ENCODE results near the gene INTS6L. TPM values are rescaled to one million over a fixed set of nuclear protein-coding genes. Genes with fewer than 3 reads are reported as not detected.

INTS6L gene, protein sequence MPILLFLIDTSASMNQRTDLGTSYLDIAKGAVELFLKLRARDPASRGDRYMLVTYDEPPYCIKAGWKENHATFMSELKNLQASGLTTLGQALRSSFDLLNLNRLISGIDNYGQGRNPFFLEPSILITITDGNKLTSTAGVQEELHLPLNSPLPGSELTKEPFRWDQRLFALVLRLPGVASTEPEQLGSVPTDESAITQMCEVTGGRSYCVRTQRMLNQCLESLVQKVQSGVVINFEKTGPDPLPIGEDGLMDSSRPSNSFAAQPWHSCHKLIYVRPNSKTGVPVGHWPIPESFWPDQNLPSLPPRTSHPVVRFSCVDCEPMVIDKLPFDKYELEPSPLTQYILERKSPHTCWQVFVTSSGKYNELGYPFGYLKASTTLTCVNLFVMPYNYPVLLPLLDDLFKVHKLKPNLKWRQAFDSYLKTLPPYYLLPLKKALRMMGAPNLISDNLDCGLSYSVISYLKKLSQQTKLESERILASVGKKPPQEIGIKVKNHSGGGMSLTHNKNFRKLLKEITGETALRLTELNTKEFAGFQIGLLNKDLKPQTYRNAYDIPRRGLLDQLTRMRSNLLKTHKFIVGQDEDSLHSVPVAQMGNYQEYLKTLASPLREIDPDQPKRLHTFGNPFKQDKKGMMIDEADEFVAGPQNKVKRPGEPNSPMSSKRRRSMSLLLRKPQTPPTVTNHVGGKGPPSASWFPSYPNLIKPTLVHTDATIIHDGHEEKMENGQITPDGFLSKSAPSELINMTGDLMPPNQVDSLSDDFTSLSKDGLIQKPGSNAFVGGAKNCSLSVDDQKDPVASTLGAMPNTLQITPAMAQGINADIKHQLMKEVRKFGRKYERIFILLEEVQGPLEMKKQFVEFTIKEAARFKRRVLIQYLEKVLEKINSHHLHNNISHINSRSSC
- total RNA-seq (2014; rRNA removed; shearing (Covaris generic)) = 12.0 and 13.6 TPM in 2 replicates

DNA sequence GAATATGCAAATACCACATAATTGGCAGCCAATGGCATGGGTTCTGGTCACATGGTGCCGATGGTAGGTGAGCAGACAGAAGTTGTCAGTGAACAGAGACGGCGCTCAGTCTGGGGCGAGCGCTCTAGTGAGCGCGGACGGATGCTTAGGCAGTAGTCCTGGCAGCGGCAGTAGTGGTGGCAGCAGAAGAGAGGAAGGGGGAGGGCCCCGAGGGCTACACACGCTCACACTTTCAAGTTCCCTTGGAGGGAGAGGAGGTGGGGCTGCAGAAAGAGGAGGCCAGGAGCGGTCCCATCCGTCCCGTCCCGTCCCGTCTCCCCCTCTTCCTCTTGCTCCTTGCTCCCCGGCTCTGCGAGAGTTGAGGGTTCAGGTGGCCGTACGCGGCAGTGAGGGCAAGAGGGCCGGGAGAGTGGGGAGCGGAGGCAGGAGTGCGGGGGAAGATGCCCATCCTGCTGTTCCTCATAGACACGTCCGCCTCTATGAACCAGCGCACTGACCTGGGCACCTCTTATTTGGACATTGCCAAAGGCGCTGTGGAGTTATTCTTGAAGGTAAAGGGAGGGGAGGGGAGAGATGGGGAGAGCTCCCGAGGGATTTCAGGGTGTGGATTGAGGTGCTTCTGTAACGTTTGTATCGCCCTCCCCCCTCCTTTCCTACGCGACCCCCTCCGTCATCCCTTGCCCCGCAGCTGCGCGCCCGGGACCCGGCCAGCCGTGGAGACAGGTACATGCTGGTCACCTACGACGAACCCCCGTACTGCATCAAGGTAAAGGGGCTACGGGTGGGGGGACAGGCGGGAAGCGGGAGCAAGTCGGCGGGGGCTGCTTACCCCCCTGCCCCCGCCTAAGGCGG is at the start of gene INTS6L:
Gene INTS6L, plus strand, starts transcription at position 108 of the 852 bp plus-strand sequence. Its CDS starts 333 bp downstream, at position 441.
- Histone ChIP-seq H3K36me3 (no peaks in the 10 kb centered on the region), H3K4me1 (0 out of 2 replicates have a peak, but pooled peaks cover 2% of the 10 kb centered on the region), H3K9me3 (replicated peaks) (no peaks in the 10 kb centered on the region), H3K27me3 (no peaks in the 10 kb centered on the region), H3K4me3 (peak within 1 kb of the TSS; percentile 78), H3K27ac (peak within 1 kb of the TSS; percentile 82)
- peak; percentile 85 to 91 for DNase-seq

DNA sequence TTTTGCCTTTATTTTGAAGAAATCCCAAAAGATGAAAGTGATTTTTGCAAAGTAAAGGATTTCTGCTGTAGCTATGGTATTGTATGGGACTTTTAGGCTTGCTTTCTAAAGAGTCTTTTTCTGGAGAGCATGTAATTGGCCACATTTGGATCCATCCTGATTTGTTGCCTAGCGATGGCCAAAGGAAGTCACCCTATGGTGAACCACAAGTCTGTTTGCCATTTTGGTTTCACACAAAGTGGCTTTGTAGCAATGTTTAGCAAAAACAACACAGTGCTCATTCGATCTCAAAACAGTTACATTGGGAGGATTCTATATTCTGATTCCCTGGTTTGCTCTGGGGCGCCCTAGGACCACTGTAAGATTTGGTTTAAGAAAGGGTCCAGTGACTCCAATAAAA is 44.1 kb upstream of the INTS6L start:
- H3K27ac ChIP-seq = no peak overlapping the region
- H3K4me1 ChIP-seq = no peaks in the 10 kb centered on the region
- no peak for DNase-seq
- H3K4me3 ChIP-seq = no peak overlapping the region
- no peaks in the 10 kb centered on the region for H3K27me3 ChIP-seq
- H3K36me3 ChIP-seq = no peaks in the 10 kb centered on the region
- no peaks in the 10 kb centered on the region for H3K9me3 ChIP-seq (replicated peaks)

DNA sequence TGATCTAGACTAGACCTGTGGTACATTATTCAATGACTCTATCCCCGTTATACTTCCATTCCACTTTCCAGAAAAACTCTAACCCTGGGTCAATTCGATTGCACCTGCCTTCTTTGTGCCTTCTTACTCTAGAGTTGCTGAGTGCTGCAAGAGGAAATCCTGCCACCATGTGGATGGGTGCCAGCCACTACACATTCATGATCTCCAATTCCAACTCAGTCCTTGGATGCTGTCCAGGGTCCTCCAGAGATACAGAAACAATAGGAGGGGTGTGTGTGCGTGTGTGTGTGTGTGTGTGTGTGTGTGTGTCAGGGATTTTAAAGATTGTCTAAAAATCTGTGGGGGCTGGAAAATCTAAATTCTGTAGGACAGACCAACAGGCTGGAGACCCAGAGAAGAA is 42.9 kb upstream of the INTS6L start:
- Histone ChIP-seq H3K36me3 (no peaks in the 10 kb centered on the region), H3K4me1 (no peaks in the 10 kb centered on the region), H3K27ac (no peak overlapping the region), H3K4me3 (no peak overlapping the region), H3K9me3 (replicated peaks) (no peaks in the 10 kb centered on the region), H3K27me3 (no peaks in the 10 kb centered on the region)
- DNase-seq = peak; percentile 76 to 80

DNA sequence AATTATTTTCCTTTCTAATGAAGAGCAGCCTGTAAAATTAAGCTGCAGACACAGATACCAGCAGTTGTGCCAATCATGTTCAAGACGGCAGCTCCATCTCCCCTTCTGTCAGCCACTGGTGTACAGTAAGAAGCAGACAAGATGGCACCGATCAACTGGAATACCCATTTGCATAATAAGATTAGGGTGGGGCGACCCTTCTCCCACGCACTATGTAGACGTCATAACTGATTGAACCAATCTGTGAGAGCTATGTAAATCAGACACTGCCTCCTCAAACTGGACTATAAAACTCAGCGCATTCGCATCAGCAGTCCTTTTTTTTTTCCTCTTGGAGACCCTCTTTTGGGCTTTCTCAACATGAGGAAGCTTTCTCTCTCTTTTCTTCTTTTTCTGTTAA is 40.4 kb upstream of the INTS6L start:
- no peaks in the 10 kb centered on the region for H3K27me3 ChIP-seq
- no peaks in the 10 kb centered on the region for H3K36me3 ChIP-seq
- no peaks in the 10 kb centered on the region for H3K4me1 ChIP-seq
- H3K4me3 ChIP-seq = no peak overlapping the region
- no peaks in the 10 kb centered on the region for H3K9me3 ChIP-seq (replicated peaks)
- H3K27ac ChIP-seq = no peak overlapping the region
- DNase-seq = no peak

DNA sequence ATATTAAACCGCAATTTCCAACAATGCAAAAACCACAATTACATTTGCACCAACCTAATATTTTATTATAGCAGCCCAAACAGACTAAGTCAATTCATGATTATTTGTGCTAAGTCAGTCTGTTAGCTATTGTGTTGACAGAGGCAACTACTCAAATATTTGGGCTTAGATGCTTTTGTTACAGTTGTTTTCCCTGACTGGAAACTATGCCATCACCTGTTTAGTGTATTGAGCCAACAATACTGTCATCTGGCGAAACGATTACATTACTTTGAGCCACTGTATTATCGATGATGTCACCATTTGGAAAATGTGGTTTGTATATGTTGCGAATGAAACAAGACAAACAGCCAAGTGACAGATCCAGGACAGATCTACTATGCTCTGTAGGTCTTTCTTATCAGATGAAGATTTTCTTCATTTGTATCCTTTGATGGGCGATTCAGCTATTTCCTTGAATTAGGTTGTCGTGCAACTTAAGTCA is 38.7 kb upstream of the INTS6L start:
- no peaks in the 10 kb centered on the region for H3K36me3 ChIP-seq
- no peaks in the 10 kb centered on the region for H3K27me3 ChIP-seq
- DNase-seq = peak in 1 of 2 experiments; percentile 4
- no peaks in the 10 kb centered on the region for H3K4me1 ChIP-seq
- H3K27ac ChIP-seq = no peak overlapping the region
- H3K9me3 ChIP-seq (replicated peaks) = no peaks in the 10 kb centered on the region
- no peak overlapping the region for H3K4me3 ChIP-seq

DNA sequence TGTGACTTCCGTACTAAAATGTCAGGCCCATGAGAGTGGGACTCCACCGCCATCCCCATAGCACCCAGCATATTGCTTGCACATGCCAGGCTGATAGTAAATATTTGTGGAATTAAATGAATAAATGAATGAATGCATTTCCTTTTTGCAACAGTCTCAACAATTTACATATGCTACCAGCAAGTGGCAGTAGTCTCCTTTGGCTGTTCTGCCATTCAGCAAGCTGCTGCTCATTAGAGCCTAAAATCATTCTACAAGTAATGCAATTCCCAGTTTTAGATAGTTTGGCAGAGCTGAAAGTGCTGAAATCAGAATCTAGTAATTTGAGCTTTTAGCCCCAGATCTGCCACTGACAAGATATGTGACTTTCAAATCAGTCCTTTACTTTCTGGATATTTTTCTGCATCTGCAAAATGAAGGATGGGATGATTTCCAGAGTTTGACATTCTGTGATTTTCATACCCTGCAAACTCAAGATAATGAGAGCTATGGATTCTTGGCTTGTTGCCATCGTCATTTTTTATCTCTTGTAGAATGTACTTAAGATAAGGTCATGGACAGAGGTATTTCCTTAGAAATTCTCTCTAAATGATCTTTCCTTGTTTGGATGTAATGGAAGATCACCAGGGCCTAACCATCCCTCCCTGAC is 35.7 kb upstream of the INTS6L start:
- no peak overlapping the region for H3K27ac ChIP-seq
- H3K9me3 ChIP-seq (replicated peaks) = no peaks in the 10 kb centered on the region
- H3K27me3 ChIP-seq = no peaks in the 10 kb centered on the region
- H3K4me3 ChIP-seq = no peak overlapping the region
- H3K4me1 ChIP-seq = no peaks in the 10 kb centered on the region
- DNase-seq = peak; percentile 6 to 36
- H3K36me3 ChIP-seq = no peaks in the 10 kb centered on the region

DNA sequence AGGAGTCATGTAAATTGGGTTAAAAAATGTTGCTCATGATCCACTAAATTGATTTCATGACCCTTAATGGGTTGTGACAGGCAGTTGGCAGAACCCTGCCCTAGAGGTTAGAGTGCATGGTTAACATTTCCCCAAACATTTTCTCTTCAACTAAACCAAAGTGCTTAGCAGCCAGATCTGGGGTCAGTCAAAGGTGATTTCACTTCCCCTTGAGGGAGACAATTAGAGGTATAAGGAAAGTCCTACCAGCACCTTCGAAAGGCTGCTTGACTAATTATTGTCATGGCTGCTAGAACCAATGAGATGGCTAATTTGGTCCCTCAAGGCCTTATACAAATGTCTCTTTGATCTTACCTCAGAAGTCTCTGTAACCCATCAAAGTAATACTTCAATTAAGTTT is 30.9 kb upstream of the INTS6L start:
- no peak for DNase-seq
- Histone ChIP-seq H3K27ac (no peak overlapping the region), H3K36me3 (no peaks in the 10 kb centered on the region), H3K27me3 (no peaks in the 10 kb centered on the region), H3K9me3 (replicated peaks) (no peaks in the 10 kb centered on the region), H3K4me3 (no peak overlapping the region), H3K4me1 (no peaks in the 10 kb centered on the region)

DNA sequence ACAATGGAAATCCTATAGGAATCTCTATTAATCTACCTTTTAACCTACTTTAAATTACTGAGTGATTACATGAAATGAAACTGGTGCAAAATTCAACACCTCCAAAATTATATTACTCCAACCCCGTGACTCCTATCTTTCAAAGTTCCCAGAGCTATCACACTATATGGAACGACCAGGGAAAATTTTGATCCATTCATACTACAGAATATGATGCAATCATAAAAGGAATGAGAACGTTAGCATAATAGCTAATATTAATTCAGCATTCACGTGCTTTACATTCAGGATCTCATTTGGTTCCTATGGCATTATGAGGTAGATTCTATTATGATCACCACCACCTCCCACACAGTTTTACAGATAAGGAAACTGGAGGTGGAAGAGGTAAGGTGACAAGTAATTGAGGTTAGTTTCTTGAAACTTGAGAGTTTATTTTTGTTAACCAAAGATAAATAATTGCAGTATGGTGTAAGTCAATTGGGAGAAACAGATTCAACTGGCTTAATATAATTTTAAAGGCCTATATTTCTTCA is 29.4 kb upstream of the INTS6L start:
- DNase-seq = no peak
- H3K27ac ChIP-seq = no peak overlapping the region
- H3K9me3 ChIP-seq (replicated peaks) = no peaks in the 10 kb centered on the region
- H3K36me3 ChIP-seq = no peaks in the 10 kb centered on the region
- no peaks in the 10 kb centered on the region for H3K27me3 ChIP-seq
- no peak overlapping the region for H3K4me3 ChIP-seq
- no peaks in the 10 kb centered on the region for H3K4me1 ChIP-seq

DNA sequence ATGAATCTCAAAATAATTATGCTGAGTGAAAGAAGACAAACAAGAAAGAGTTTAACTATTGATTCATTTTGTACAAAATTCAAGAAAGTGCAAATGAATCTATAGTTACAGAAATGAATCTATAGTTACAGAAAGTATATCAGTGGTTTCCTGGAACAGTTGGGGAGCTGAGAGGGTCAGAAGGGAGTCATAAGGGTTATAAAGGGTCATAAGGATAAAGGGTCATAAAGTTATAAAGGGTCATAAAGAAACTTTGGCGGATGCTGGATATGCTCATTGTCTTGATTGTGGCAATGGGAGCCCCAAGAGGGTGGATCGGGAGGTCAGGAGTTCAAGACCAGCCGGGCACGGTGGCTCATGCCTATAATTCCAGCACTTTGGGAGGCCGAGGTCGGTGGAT is 26.0 kb upstream of the INTS6L start:
- no peak overlapping the region for H3K4me3 ChIP-seq
- no peaks in the 10 kb centered on the region for H3K4me1 ChIP-seq
- no peak for DNase-seq

DNA sequence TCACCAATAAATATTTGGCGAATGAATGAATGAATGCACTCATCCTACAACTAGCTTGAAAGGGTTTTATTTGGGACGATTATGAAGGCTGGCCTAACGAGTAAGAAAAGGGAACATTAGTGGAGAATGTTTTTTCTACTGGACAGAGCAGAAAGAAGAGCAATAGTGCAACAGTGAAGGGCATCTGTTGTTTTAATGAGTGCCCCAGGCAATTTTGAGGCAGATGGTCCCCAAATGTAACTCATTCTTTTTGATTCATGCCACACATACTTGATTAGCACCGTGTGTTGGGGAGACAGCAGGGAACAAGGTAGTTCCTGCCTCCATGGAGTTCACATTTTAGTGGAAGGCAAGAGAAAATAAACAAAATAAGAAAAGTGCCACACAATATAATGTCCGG is 22.7 kb upstream of the INTS6L start:
- Histone ChIP-seq H3K36me3 (no peaks in the 10 kb centered on the region), H3K4me3 (no peak overlapping the region), H3K4me1 (no peaks in the 10 kb centered on the region), H3K27ac (no peak overlapping the region), H3K27me3 (no peaks in the 10 kb centered on the region), H3K9me3 (replicated peaks) (no peaks in the 10 kb centered on the region)
- no peak for DNase-seq

More for the DNA sequence above, 26.0 kb upstream of the INTS6L start:
- no peaks in the 10 kb centered on the region for H3K36me3 ChIP-seq
- no peaks in the 10 kb centered on the region for H3K27me3 ChIP-seq
- no peaks in the 10 kb centered on the region for H3K9me3 ChIP-seq (replicated peaks)
- H3K27ac ChIP-seq = no peak overlapping the region

DNA sequence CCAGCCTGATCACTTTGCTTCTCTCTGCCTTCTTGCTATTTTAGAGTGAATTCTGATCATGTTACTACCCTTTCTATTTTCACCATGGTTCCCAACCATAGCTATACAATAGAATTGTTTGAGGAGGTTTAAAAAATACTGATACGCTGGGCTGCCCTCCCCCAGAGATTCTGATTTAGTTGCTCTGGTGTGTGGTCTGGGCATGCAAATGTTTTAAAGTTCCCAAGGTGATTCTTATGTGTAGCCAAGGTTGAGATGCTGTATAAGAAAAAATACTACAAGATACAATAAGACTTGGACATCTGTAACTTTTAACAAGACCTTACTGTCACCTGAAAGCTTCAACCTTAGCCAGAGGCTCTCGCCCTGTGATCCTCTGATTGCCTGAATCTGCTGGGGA is 22.2 kb upstream of the INTS6L start:
- Histone ChIP-seq H3K4me3 (no peak overlapping the region), H3K36me3 (no peaks in the 10 kb centered on the region), H3K4me1 (no peaks in the 10 kb centered on the region), H3K27me3 (no peaks in the 10 kb centered on the region), H3K9me3 (replicated peaks) (no peaks in the 10 kb centered on the region), H3K27ac (no peak overlapping the region)
- no peak for DNase-seq

DNA sequence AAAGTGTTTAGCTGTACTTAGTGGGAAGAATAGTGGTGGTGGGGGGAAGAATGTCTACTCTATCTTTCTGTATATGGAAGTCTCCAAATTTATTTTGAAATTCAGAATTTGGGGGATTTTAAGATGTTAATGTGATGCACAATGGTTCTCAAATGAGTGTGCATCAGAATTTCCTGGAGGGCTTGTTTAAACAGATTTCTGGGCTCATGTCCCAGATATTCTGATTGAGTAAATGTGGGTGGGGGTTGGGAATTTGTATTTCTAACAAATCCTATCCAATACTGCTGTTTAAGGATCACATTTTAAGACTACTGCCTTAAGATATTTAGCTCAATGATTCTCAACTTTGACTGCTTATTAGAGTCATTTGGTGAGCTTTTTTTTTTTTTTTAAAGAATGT is 15.1 kb upstream of the INTS6L start:
- no peaks in the 10 kb centered on the region for H3K4me1 ChIP-seq
- no peaks in the 10 kb centered on the region for H3K9me3 ChIP-seq (replicated peaks)
- H3K36me3 ChIP-seq = no peaks in the 10 kb centered on the region
- no peaks in the 10 kb centered on the region for H3K27me3 ChIP-seq
- no peak for DNase-seq
- H3K27ac ChIP-seq = no peak overlapping the region
- H3K4me3 ChIP-seq = no peak overlapping the region

DNA sequence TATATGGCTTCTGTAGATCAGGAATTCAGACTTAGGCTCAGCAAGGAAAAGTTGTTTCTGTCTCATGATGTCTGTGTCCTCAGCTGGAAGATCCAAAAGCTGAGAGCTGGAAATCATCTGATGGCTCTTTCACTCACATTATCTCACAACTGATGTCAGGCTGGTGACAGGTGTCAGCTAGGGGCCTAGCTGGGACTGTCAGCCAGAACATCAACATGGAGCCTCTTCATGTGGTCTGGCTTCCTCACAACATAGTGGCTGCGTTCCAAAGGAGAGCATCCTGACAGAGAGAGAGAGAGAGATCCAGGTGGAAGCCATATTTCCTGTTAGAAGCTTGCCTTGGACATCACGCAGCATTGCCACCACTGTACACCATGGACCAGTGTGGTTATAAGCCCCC is 10.6 kb upstream of the INTS6L start:
- Histone ChIP-seq H3K27ac (no peak overlapping the region), H3K9me3 (replicated peaks) (no peaks in the 10 kb centered on the region), H3K4me3 (no peak overlapping the region), H3K36me3 (no peaks in the 10 kb centered on the region), H3K27me3 (no peaks in the 10 kb centered on the region), H3K4me1 (no peaks in the 10 kb centered on the region)
- DNase-seq = no peak

Measured in SJCRH30 (cell line).